SH-SY5Y (cell line): ENCODE data around the gene LAMA3.

ENCODE experiments used
- GATA2 ChIP-seq: IDR thresholded peaks from 2 replicates; pipeline ENCODE4 v1.6.1; 2011; ENCODE audit warnings: mild to moderate bottlenecking, low read depth, low read length
- GATA3 ChIP-seq: IDR thresholded peaks from 2 replicates; pipeline ENCODE4 v1.6.1; 2011; ENCODE audit warnings: low read depth, mild to moderate bottlenecking, low read length, moderate library complexity

DNA sequence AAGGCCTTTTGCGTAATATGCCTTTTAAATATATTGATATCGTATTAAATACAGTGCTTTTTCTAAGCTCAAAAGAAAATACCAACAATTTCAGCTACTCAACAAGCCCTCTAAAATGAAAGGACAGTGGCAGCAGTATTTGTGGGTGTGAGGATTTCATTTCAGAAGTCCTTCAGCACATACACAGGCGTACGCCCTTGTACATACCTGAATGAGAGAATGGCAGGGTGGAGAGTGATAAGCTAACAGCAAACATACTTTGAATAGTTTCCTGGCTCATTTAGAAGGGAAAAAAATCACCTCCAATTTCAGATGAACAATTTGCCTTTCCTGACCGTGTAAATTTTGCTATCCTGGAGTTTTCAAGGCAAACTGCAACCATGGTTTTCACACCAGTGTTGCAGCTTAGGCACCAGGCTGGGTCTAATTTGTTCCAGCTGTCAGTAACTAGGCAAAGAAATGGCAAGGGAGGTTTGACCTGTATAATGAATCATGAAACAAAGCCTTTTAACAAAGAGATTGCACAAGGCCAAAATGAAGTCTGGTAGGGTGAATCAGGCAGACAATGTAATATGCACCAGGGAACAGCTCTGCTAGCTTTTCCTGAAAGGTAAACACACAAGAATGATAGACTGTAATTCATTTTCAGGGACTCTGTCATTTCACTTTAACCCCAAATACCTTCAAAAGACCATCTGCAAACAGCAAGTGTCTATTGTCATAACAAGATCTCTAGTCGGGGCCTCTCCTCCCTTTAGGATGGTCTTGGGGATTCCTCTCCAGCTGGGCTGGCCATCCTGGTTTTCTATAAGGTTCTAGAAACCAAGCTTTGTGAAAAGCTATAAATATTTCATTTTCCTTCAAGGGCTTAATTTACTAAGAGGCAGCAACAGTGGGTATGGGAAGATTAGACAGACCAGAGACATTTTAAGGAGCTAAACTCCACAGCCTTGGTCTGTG, 38.0 kb upstream of the LAMA3 start:
- TF ChIP-seq GATA2 = no peak
- no peak for TF ChIP-seq GATA3
